ENCODE results near the gene KLF16. TPM values are rescaled to one million over a fixed set of nuclear protein-coding genes. Genes with fewer than 3 reads are reported as not detected.

Gene KLF16
- total RNA-seq, 1 donor, result 6.9 TPM

- H3K27me3 ChIP-seq (ENCODE audit: insufficient read depth, low read length), result no peaks in the 10 kb centered on the region
- peaks cover 2% of the 10 kb centered on the region for H3K36me3 ChIP-seq (ENCODE audit: insufficient read depth, low read length)
- H3K9me3 ChIP-seq (ENCODE audit: low read depth, low read length), result no peaks in the 10 kb centered on the region
- no peak overlapping the region for H2AFZ ChIP-seq (ENCODE audit: low read length)
- no peak for TF ChIP-seq CTCF (IDR thresholded peaks at IDR 0.05; ENCODE audit: extremely low read depth, low read depth, low read length)
- DNase-seq (ENCODE audit: insufficient read length, low spot score, missing footprints), result no peak
- no peak overlapping the region for H3K4me2 ChIP-seq (ENCODE audit: insufficient read depth, low read length)
- H3K79me2 ChIP-seq (ENCODE audit: insufficient read depth, low read length), result peaks cover 91% of the 10 kb centered on the region
- peaks cover 64% of the 10 kb centered on the region for H4K20me1 ChIP-seq (ENCODE audit: insufficient read depth, low read length)
- H3K4me1 ChIP-seq (ENCODE audit: insufficient read depth, low read length), result peaks cover 18% of the 10 kb centered on the region
- H3K4me3 ChIP-seq (ENCODE audit: insufficient read depth, low read length), result no peak overlapping the region
- no peak overlapping the region for H3K27ac ChIP-seq (ENCODE audit: low read depth, low read length)
These were observed 8.8 kb downstream of the KLF16 start for GRCh38 chr19:1854542-1855039.

DNA sequence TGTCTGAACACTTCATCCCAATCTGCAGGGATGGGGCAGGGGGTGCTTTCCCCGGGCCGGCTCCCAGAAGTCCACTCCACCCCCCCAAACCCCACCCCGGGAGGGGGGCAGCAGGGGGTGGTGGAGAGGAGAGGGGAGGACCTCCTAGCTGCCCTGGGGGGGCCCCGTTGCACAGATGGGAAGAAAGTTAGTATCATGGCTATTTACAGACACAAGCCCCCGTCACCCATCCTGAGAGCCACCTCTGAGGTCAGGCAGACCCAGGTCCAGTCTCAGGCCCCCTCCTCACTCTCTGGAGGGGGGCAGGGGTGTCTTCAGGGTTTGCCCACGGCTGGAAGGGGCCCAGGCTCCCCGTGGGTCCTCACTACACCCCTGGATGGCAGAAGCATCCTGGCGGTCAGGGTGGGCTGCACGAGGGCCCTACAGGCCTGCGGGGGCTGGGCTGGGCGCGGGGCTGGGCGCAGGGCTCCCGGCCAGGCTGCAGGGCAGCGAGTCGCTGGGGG lies 9.3 kb downstream of the KLF16 start:
- Histone ChIP-seq H3K27ac (ENCODE audit: low read depth, low read length) (no peak overlapping the region), H3K27me3 (ENCODE audit: insufficient read depth, low read length) (no peaks in the 10 kb centered on the region), H4K20me1 (ENCODE audit: insufficient read depth, low read length) (peaks cover 59% of the 10 kb centered on the region), H3K4me1 (ENCODE audit: insufficient read depth, low read length) (peaks cover 18% of the 10 kb centered on the region), H3K9me3 (ENCODE audit: low read depth, low read length) (no peaks in the 10 kb centered on the region), H3K36me3 (ENCODE audit: insufficient read depth, low read length) (peaks cover 2% of the 10 kb centered on the region), H3K79me2 (ENCODE audit: insufficient read depth, low read length) (peaks cover 86% of the 10 kb centered on the region), H3K4me2 (ENCODE audit: insufficient read depth, low read length) (no peak overlapping the region), H2AFZ (ENCODE audit: low read length) (no peak overlapping the region), H3K4me3 (ENCODE audit: insufficient read depth, low read length) (no peak overlapping the region)
- DNase-seq (ENCODE audit: insufficient read length, low spot score, missing footprints), result no peak
- TF ChIP-seq CTCF (IDR thresholded peaks at IDR 0.05; ENCODE audit: extremely low read depth, low read depth, low read length), result no peak

GRCh38 chr19:1853295-1854038 lies 9.9 kb downstream of the KLF16 start:
- peak; percentile 100 for DNase-seq (ENCODE audit: insufficient read length, low spot score, missing footprints)
- TF ChIP-seq CTCF (IDR thresholded peaks at IDR 0.05; ENCODE audit: extremely low read depth, low read depth, low read length), result peak; percentile 79
- Histone ChIP-seq H3K4me2 (ENCODE audit: insufficient read depth, low read length) (no peak overlapping the region), H3K4me3 (ENCODE audit: insufficient read depth, low read length) (no peak overlapping the region), H3K4me1 (ENCODE audit: insufficient read depth, low read length) (peaks cover 18% of the 10 kb centered on the region), H4K20me1 (ENCODE audit: insufficient read depth, low read length) (peaks cover 57% of the 10 kb centered on the region), H2AFZ (ENCODE audit: low read length) (no peak overlapping the region), H3K79me2 (ENCODE audit: insufficient read depth, low read length) (peaks cover 83% of the 10 kb centered on the region), H3K27ac (ENCODE audit: low read depth, low read length) (no peak overlapping the region), H3K36me3 (ENCODE audit: insufficient read depth, low read length) (peaks cover 2% of the 10 kb centered on the region), H3K9me3 (ENCODE audit: low read depth, low read length) (no peaks in the 10 kb centered on the region), H3K27me3 (ENCODE audit: insufficient read depth, low read length) (no peaks in the 10 kb centered on the region)

- H3K27me3 ChIP-seq (ENCODE audit: insufficient read depth, low read length), result no peaks in the 10 kb centered on the region
- peaks cover 51% of the 10 kb centered on the region for H4K20me1 ChIP-seq (ENCODE audit: insufficient read depth, low read length)
- H3K36me3 ChIP-seq (ENCODE audit: insufficient read depth, low read length), result peaks cover 2% of the 10 kb centered on the region
- H3K4me2 ChIP-seq (ENCODE audit: insufficient read depth, low read length), result no peak overlapping the region
- H3K9me3 ChIP-seq (ENCODE audit: low read depth, low read length), result no peaks in the 10 kb centered on the region
- no peak overlapping the region for H2AFZ ChIP-seq (ENCODE audit: low read length)
- TF ChIP-seq CTCF (IDR thresholded peaks at IDR 0.05; ENCODE audit: extremely low read depth, low read depth, low read length), result no peak
- no peak overlapping the region for H3K4me3 ChIP-seq (ENCODE audit: insufficient read depth, low read length)
- DNase-seq (ENCODE audit: insufficient read length, low spot score, missing footprints), result no peak
- H3K27ac ChIP-seq (ENCODE audit: low read depth, low read length), result no peak overlapping the region
- peaks cover 81% of the 10 kb centered on the region for H3K79me2 ChIP-seq (ENCODE audit: insufficient read depth, low read length)
- peaks cover 15% of the 10 kb centered on the region for H3K4me1 ChIP-seq (ENCODE audit: insufficient read depth, low read length)
These were observed 10.7 kb downstream of the KLF16 start for GRCh38 chr19:1852581-1853128.
